Mammary epithelial cell (primary cell): ENCODE data around the gene FBXL17.

Source experiments
- CTCF ChIP-seq, 2 donors: IDR thresholded peaks in 1 of 2; conservative IDR thresholded peaks in 1 of 2; 2 replicates each; pipeline ENCODE4 v1.5.1; 2011 to 2012; ENCODE audit warnings: inconsistent platforms in 2 of 2, low read length in 2 of 2, mild to moderate bottlenecking in 2 of 2, control low read depth in 1 of 2, low read depth in 1 of 2; ENCODE audit not compliant: insufficient read depth in 1 of 2; ENCODE audit errors: extremely low read depth in 1 of 2
- EZH2 ChIP-seq: IDR thresholded peaks from 2 replicates; pipeline ENCODE4 v1.6.1; 2012; ENCODE audit warnings: low read length, inconsistent platforms, borderline replicate concordance

DNA sequence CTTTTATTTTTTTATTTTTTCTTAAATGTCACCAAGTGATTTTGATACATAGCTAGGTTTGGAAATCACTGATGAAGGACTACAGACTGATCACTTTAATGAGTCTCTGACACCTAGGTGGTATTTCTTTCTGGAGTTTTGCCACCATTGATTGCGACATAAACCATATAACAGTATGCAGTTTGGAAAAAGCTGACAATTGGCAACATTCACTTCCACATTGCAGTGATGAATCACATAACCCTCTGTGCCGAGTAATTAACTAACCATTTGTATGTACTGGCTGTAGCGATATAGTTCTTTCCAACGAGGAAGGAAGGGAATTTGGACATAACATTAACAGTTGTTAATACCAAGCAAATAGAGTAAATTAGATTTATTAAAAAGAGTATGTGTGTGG lies 488.3 kb downstream of the FBXL17 start:
- TF ChIP-seq CTCF (conservative IDR thresholded peaks at IDR 0.05 in 1 of 2, IDR thresholded peaks at IDR 0.05 in 1 of 2; ENCODE audit: extremely low read depth in 1 of 2, insufficient read depth in 1 of 2, low read depth in 1 of 2, low read length in 2 of 2) (no peak), EZH2 (no peak)
